TTC549 (cell line): ENCODE data around the gene NME1.
"Not testable (repeated sequence)": the region's sequence is repeated elsewhere in the genome, so short reads cannot be mapped to it uniquely, and the experiment has no call there.

Experiments
- FAIRE-seq: peaks from 2 replicates; lab custom pipeline; 2012; peaks lifted over from hg19 to GRCh38; lab: Jason Lieb, UNC

Gene NME1

GRCh38 chr17:51153210-51154072, at the start of gene NME1:
NME1 (plus strand) TSS chr17:51153559; CDS start chr17:51155655, 2,096 bp downstream.
- peak; percentile 85 for FAIRE-seq

DNA sequence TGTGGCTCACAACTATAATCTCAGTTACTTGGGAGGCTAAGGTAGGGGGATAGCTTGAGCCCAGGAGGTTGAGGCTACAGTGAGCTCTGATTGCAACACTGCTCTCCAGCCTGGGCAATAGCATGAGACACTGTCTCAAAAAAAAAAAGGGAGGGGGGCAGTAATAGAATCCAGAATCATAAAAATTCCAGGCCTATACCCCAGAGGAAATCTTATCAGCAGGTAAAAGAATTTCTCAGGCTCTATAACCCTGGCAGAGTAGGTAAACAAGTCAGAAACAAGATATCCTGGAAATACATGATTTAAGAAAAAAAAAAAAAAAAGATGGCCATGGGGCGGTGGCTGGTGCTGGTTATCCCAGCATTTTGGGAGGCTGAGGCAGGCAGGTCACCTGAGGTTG, 45.6 kb upstream of the NME1 start:
- no peak for FAIRE-seq

GRCh38 chr17:51112303-51113222, 40.8 kb upstream of the NME1 start:
- FAIRE-seq, result not testable (repeated sequence)

- FAIRE-seq, result no peak
Measured at GRCh38 chr17:51115179-51115578, 38.2 kb upstream of the NME1 start.

DNA sequence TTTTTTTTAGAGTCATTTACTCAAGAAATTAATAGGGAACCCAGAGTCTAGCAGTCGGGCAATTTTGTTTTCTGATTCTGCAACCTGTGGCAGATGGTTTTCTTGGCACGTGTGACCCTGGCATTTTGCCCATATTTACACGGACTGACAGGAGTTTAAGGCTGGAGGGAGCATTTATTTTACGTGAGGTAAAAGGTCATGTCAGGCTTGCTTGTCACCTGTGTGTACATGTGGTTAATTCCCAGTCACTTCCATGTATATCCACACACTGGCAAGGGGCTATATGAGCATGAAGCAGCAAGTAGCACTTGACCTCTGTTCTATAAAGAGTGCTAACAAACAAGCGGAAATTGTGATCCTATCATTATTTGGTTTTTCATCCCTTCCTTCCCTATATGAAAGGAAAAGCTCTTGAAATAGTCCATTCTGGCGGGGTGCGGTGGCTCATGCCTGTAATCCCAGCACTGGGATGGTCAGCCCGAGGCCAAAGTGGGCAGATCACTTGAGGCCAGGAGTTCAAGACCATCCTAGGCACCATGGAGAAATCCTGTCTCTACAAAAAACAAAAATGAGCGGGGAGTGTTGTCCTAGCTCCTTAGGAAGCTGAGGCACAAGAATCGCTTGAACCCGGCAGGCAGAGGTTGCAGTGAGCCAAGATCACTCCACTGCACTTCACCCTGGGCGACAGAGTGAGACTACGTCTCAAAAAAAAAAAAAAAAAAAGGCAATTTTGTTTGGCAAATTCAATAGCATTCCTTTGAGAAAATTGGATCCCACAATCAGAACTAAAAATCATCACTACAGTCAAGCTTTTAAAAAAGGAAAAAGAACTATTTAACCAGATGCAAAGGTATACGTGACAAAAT, 34.8 kb upstream of the NME1 start:
- no peak for FAIRE-seq

GRCh38 chr17:51119415-51120356, 33.7 kb upstream of the NME1 start:
- FAIRE-seq, result no peak

DNA sequence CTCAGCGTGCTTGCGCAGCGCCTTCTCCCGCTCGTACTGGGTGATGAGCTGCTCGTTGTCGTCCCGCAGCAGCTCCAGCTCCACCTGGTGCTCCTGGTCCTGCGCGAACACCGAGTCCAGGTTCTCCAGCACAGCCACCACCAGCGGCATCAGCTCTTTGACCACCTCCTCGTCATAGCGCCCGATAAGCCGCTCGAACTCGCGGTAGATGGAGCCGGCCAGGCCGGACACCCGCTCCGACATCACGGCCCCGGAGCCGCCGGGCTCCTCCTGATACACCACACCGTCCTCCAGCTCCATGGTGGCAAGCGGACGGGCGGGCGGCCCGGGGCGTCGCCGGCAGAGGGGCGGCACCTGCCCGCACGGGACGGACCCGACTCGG, 33.0 kb upstream of the NME1 start:
- FAIRE-seq, result no peak

DNA sequence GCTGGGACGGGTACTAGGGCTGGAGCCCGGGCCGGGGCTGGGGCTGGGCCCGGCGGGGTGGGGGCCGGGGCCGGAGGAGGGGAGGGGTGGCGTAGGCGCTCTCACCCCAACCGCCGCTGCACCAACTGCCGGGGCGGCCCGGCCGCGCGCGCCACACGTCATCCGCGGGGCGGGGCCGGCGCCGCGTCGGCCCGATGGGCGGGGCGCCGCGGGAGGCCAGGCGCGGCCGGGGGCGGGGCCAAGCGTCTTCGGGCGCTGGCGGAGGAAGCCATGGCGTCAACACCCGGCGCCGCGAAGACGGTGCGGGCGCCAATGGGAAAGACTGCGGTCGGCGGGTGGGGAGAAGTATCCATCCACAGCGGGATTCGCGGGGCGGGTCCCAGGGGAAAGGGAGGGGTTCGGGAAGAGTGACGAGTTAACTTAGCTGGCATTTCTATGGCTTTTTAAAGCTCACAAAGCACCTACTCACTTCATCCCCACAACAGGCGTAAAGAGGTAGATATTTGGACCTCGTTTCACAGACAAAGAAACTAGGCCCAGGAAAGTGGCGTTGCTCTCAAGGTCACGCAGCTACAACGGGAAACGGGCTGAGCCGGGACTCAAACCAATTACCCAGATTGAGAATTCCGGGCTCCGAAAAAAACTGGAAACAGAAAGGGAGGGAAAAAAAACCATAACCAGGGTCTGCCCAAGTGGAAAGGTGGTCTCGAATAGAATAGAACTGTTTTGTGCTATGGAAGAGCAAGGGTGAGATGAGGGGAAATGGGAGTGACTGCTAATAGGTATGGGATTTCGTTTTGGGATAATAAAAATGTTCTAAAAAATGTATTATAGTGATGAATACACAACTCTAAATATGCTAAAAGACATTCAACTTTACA, 32.4 kb upstream of the NME1 start, which contains the start of gene SPAG9:
Gene SPAG9, minus strand, starts transcription at position 130 of the 881 bp plus-strand sequence. CDS start 212 bp downstream, outside the sequence.
- no peak for FAIRE-seq

DNA sequence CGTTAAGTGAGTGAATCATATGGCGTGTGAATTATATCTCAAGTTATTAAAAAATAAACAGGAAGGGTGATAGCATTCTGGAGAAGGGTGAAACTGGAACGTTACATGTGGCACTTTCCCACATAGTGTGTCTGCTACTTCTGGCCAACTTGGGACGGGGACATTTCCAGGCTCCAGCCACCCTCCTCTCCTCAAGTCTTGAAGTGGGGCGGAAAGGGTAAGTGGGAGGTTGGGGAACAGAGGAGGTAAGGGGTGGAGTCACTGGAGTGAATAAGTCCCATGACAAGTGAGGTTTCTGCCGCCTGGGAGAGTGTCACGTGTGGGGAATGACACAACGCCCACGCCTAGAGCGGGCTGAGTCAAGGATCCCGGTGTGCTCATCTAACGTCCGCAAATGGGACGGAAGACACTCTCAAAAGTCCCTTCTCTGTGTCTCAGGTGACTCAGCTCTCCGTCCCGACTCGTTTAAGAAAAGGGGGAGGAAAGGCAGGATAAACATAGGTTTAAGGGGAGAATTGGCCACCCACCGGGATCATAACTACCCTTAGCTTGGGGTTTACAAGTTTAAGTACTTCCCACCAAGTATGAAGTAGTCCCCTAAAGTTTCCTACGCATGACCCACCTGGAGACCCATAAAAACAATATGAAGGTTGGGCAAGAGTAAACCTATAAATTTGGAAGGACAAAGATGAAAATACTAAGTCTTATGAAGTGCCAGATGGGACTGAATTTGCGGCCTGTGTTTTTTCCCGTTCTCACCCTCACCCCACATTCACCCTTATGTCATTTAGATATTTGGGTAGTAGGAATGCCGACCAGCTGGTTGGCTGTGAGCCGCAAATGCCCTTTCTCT, 31.5 kb upstream of the NME1 start:
- FAIRE-seq, result no peak

- FAIRE-seq, result not testable (repeated sequence)
Measured at GRCh38 chr17:51122473-51123115, 30.8 kb upstream of the NME1 start.

- FAIRE-seq, result no peak
Measured at GRCh38 chr17:51124640-51125503, 28.5 kb upstream of the NME1 start.

GRCh38 chr17:51128076-51128475, 25.3 kb upstream of the NME1 start:
- FAIRE-seq, result no peak

DNA sequence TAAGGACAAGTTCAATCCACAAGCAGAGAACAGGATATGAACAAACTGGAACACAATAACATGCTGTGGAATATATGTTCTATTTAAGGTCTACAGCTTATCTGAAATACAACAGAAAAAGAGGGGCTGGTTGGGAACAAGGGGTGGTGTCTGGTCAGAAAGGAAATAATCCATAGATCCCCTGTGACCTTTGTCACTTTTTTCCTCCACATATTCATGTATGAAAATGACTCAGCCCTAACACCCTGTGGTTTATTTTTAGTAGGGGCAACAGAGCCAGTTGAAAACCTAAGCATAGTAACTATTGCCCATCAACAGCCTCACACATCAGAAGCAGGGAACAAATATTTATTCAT, 20.4 kb upstream of the NME1 start:
- no peak for FAIRE-seq

- no peak for FAIRE-seq
Measured at GRCh38 chr17:51133365-51133764, 20.0 kb upstream of the NME1 start.

- no peak for FAIRE-seq
Measured at GRCh38 chr17:51135956-51136355, 17.4 kb upstream of the NME1 start.

DNA sequence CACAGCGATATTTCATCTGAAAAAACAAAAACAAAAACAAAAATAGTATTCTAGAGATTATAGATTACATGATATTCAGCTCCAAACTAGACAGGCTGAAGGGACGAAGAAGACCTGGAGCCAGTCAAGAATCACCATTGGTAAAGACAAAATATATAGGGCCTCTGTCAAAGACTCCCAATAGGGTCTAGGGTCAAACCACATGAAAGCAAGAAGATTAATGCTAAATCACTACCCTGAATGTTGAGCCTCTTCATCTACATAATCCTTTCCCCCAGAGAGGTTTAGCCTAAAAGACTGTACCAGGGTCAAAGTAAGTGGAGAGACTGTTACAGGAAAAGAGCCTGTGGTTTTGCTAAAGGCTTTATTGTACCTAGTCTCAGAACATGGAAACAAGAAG, 10.8 kb upstream of the NME1 start:
- FAIRE-seq, result no peak

DNA sequence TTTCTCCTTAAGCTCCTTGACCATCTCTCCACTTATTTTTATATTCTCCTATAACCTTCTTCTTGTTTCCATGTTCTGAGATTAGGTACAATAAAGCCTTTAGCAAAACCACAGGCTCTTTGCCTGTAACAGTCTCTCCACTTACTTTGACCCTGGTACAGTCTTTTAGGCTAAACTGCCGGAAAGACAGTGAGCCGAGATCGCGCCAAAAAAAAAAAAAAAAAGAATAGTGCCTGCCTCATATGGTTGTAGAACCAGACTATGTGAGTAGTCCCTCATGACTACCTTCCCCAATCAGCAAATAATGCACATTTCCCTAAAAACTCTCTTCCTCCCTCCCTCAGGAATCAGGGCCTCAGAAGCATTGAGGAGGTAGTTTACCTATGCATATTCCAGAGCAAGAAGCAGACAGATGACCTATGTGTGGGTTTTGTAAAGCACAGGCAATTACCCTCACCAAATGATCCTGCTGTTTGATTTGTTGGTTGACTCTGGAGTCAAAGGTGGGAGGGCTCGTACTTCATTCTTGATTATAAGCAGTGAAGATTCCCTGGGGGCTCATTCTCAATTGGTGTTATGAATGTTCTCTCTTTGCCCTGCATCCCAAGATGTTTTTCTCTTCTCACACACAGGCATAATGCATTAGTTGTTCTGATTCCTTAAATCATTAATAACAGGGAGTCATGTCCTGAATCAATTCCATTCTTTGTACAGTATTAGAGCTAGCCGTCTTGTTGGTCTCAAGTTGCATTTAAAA, 8.9 kb upstream of the NME1 start:
- no peak for FAIRE-seq
